Kidney epithelial cell (primary cell): Measurements from ENCODE around the gene SIRT4. TPM values are rescaled to one million over a fixed set of nuclear protein-coding genes. Genes with fewer than 3 reads are reported as not detected.

Experiments used
- DNase-seq: peaks from one replicate; pipeline ENCODE4 v3.0.0-alpha.2; 2010; ENCODE audit warnings: low read depth
- H3K27me3 ChIP-seq: 2 replicates; pipeline ENCODE4 v1.6.0; 2011; ENCODE audit warnings: low read length; ENCODE audit not compliant: control insufficient read depth, insufficient read depth
- H3K36me3 ChIP-seq: 2 replicates; pipeline ENCODE4 v1.5.1; 2011; ENCODE audit warnings: low read length; ENCODE audit not compliant: control insufficient read depth, insufficient read depth
- H3K4me3 ChIP-seq: 2 replicates; pipeline ENCODE4 v1.5.1; 2011; ENCODE audit warnings: low read depth, mild to moderate bottlenecking, control low read depth, low read length
- CTCF ChIP-seq: IDR thresholded peaks from 2 replicates; pipeline ENCODE4 v1.5.1; 2011; ENCODE audit warnings: mild to moderate bottlenecking, moderate library complexity, low read length, control low read depth, inconsistent platforms; ENCODE audit not compliant: insufficient read depth, poor library complexity, severe bottlenecking
- total RNA-seq: library from RNA; depleted of rRNA; stranded (reverse); fragments of >200 nt; gene quantifications from 2 replicates; pipeline ENCODE4 v1.2.3, GENCODE V29; 2015

SIRT4 gene
- total RNA-seq, 1 donor from 2014 or later: 0.29 TPM

- no peak overlapping the region for H3K4me3 ChIP-seq
- no peak for DNase-seq
- H3K36me3 ChIP-seq: no peaks in the 10 kb centered on the region
- TF ChIP-seq CTCF: no peak
- no peaks in the 10 kb centered on the region for H3K27me3 ChIP-seq
These were observed 23.7 kb upstream of the SIRT4 start for GRCh38 chr12:120278137-120279069.

- H3K4me3 ChIP-seq: no peak overlapping the region
- no peak for TF ChIP-seq CTCF
- DNase-seq: no peak
- no peaks in the 10 kb centered on the region for H3K27me3 ChIP-seq
- H3K36me3 ChIP-seq: no peaks in the 10 kb centered on the region
These were observed 18.8 kb upstream of the SIRT4 start for GRCh38 chr12:120283318-120283717.

GRCh38 chr12:120284381-120284780, 17.7 kb upstream of the SIRT4 start:
- H3K27me3 ChIP-seq: no peaks in the 10 kb centered on the region
- no peak for TF ChIP-seq CTCF
- no peak overlapping the region for H3K4me3 ChIP-seq
- DNase-seq: no peak
- H3K36me3 ChIP-seq: no peaks in the 10 kb centered on the region

- no peak for TF ChIP-seq CTCF
- no peak overlapping the region for H3K4me3 ChIP-seq
- no peak for DNase-seq
These were observed 15.2 kb upstream of the SIRT4 start for GRCh38 chr12:120286768-120287490.

GRCh38 chr12:120287491-120287890, 14.6 kb upstream of the SIRT4 start:
- DNase-seq: no peak
- H3K4me3 ChIP-seq: no peak overlapping the region
- no peaks in the 10 kb centered on the region for H3K36me3 ChIP-seq
- no peaks in the 10 kb centered on the region for H3K27me3 ChIP-seq
- TF ChIP-seq CTCF: no peak

More at GRCh38 chr12:120286768-120287490, 15.2 kb upstream of the SIRT4 start:
- Histone ChIP-seq H3K27me3 (no peaks in the 10 kb centered on the region), H3K36me3 (no peaks in the 10 kb centered on the region)
